Epithelial cell of esophagus (primary cell): Measurements from ENCODE around the gene NEK3.
"Not testable (repeated sequence)": the region's sequence is repeated elsewhere in the genome, so short reads cannot be mapped to it uniquely, and the experiment has no call there.

Experiments used
- DNase-seq: peaks from one replicate; pipeline ENCODE4 v3.0.0; 2010; ENCODE audit warnings: low read depth
- H3K4me3 ChIP-seq: 2 replicates; pipeline ENCODE4 v1.5.1; 2011; ENCODE audit warnings: mild to moderate bottlenecking, low read length, control low read depth
- CTCF ChIP-seq: IDR thresholded peaks from 2 replicates; pipeline ENCODE4 v1.5.1; 2011; ENCODE audit warnings: low read depth, mild to moderate bottlenecking, low read length, control low read depth, inconsistent platforms; ENCODE audit not compliant: insufficient read depth; ENCODE audit errors: missing control alignments

Gene NEK3

GRCh38 chr13:52097197-52097596, 62.2 kb downstream of the NEK3 start:
- DNase-seq = no peak
- no peak overlapping the region for H3K4me3 ChIP-seq
- no peak for TF ChIP-seq CTCF

- TF ChIP-seq CTCF = no peak
- no peak overlapping the region for H3K4me3 ChIP-seq
- DNase-seq = no peak
Measured at GRCh38 chr13:52096748-52097147, 62.6 kb downstream of the NEK3 start.

- H3K4me3 ChIP-seq = no peak overlapping the region
- DNase-seq = no peak
- no peak for TF ChIP-seq CTCF
Measured at GRCh38 chr13:52096062-52096461, 63.3 kb downstream of the NEK3 start.

- DNase-seq = no peak
- TF ChIP-seq CTCF = no peak
- H3K4me3 ChIP-seq = no peak overlapping the region
Measured at GRCh38 chr13:52092087-52092486, 67.3 kb downstream of the NEK3 start.

GRCh38 chr13:52091473-52091872, 67.9 kb downstream of the NEK3 start:
- TF ChIP-seq CTCF = no peak
- no peak overlapping the region for H3K4me3 ChIP-seq
- DNase-seq = no peak

GRCh38 chr13:52085421-52085820, 74.0 kb downstream of the NEK3 start:
- no peak for TF ChIP-seq CTCF
- peak; percentile 81 for DNase-seq

GRCh38 chr13:52084981-52085380, 74.4 kb downstream of the NEK3 start:
- peak; percentile 69 for DNase-seq
- not testable (repeated sequence) for H3K4me3 ChIP-seq

More at GRCh38 chr13:52085421-52085820, 74.0 kb downstream of the NEK3 start:
- no peak overlapping the region for H3K4me3 ChIP-seq
